Mesothelial cell of epicardium (in vitro differentiated cells): ENCODE measurements around the gene LUZP2. TPM values are rescaled to one million over a fixed set of nuclear protein-coding genes. Genes with fewer than 3 reads are reported as not detected.

Experiments
- DNase-seq, 2 experiments: peaks; one replicate each; pipeline ENCODE4 v3.0.0; 2021; ENCODE audit warnings: low spot score in 2 of 2; ENCODE audit not compliant: unreplicated experiment in 2 of 2
- H3K27ac Mint-ChIP-seq: 2 replicates; pipeline ENCODE4 v1.8.0; 2021; ENCODE audit warnings: mixed read lengths
- H3K27me3 Mint-ChIP-seq: 2 replicates; pipeline ENCODE4 v1.8.0; 2021; ENCODE audit warnings: low read depth, mixed read lengths
- H3K36me3 Mint-ChIP-seq: 2 replicates; pipeline ENCODE4 v1.8.0; 2021; ENCODE audit warnings: mixed read lengths
- H3K4me1 Mint-ChIP-seq: 2 replicates; pipeline ENCODE4 v1.8.0; 2021; ENCODE audit warnings: mixed read lengths
- H3K4me3 Mint-ChIP-seq: 2 replicates; pipeline ENCODE4 v1.8.0; 2021; ENCODE audit warnings: mild to moderate bottlenecking, moderate library complexity, mixed read lengths
- H3K9me3 Mint-ChIP-seq: 2 replicates; pipeline ENCODE4 v1.8.0; 2021; ENCODE audit warnings: mixed read lengths
- total RNA-seq: library from RNA; stranded (reverse); gene quantifications from 3 replicates; pipeline ENCODE4 v1.2.1, GENCODE V29; 2021
- TF ChIP-seq, protein P1 (sequence below): fragments of 200-600 bp; sonication (generic); IDR thresholded peaks from one replicate; pipeline ENCODE4 v1.5.0; 2021; ENCODE audit warnings: antibody characterized with exemption; ENCODE audit not compliant: unreplicated experiment

The LUZP2 gene
- total RNA-seq, 1 donor from 2014 or later = 4.5 TPM

DNA sequence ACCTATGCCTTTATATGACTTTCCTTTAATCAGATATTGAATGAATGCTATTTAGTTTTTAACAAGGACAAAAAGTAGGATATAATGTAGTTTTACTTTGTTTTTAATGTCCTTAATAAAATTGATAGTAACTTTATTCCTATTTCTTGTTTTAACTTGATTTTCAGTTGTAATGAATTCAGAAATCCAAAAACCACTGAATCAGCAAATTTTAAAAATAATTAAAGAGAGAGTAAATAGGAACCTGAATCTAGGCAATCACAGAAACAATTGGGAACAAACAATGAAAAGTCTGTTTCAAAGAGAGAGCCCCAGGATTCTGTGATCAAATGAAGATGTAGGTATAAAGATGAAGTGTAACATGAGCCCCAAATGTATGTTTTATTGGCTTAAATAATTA lies 556.0 kb downstream of the LUZP2 start:
- no peaks in the 10 kb centered on the region for H3K36me3 Mint-ChIP-seq
- no peak for DNase-seq
- TF ChIP-seq, protein P1, sequence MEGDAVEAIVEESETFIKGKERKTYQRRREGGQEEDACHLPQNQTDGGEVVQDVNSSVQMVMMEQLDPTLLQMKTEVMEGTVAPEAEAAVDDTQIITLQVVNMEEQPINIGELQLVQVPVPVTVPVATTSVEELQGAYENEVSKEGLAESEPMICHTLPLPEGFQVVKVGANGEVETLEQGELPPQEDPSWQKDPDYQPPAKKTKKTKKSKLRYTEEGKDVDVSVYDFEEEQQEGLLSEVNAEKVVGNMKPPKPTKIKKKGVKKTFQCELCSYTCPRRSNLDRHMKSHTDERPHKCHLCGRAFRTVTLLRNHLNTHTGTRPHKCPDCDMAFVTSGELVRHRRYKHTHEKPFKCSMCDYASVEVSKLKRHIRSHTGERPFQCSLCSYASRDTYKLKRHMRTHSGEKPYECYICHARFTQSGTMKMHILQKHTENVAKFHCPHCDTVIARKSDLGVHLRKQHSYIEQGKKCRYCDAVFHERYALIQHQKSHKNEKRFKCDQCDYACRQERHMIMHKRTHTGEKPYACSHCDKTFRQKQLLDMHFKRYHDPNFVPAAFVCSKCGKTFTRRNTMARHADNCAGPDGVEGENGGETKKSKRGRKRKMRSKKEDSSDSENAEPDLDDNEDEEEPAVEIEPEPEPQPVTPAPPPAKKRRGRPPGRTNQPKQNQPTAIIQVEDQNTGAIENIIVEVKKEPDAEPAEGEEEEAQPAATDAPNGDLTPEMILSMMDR = no peak
- peaks cover 8% of the 10 kb centered on the region for H3K4me1 Mint-ChIP-seq
- H3K9me3 Mint-ChIP-seq = no peaks in the 10 kb centered on the region
- H3K4me3 Mint-ChIP-seq = no peak overlapping the region
- H3K27me3 Mint-ChIP-seq = no peaks in the 10 kb centered on the region
- H3K27ac Mint-ChIP-seq = no peak overlapping the region

DNA sequence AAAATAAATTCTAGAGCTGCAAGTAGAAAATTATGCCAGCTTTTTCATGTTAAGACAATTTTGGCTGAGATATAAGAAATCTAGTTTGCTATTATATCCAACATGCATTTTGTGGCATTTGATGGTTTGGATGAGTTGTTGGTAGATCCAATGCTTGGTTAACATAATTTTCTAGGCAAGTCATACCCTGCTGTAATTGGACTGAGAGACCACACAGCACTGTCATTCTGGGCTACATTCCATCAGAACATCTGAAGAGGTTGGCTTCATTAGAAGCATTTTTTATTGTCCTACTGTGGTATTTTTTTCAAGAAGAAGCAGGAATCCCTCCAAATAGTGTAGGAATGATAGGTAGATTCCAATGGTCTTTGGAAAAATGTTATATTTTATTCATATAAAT lies 561.0 kb downstream of the LUZP2 start:
- H3K27me3 Mint-ChIP-seq = no peaks in the 10 kb centered on the region
- H3K4me1 Mint-ChIP-seq = peaks cover 8% of the 10 kb centered on the region
- H3K4me3 Mint-ChIP-seq = no peak overlapping the region
- no peak for DNase-seq
- TF ChIP-seq, protein P1 = no peak
- no peaks in the 10 kb centered on the region for H3K9me3 Mint-ChIP-seq
- no peaks in the 10 kb centered on the region for H3K36me3 Mint-ChIP-seq
- no peak overlapping the region for H3K27ac Mint-ChIP-seq

- H3K4me1 Mint-ChIP-seq = peaks cover 12% of the 10 kb centered on the region
- H3K9me3 Mint-ChIP-seq = peaks cover 3% of the 10 kb centered on the region
- TF ChIP-seq, protein P1 = no peak
- no peaks in the 10 kb centered on the region for H3K27me3 Mint-ChIP-seq
- H3K4me3 Mint-ChIP-seq = no peak overlapping the region
- H3K36me3 Mint-ChIP-seq = peaks cover 2% of the 10 kb centered on the region
- no peak overlapping the region for H3K27ac Mint-ChIP-seq
- no peak for DNase-seq
Observed at GRCh38 chr11:25065746-25066145, 568.9 kb downstream of the LUZP2 start.

DNA sequence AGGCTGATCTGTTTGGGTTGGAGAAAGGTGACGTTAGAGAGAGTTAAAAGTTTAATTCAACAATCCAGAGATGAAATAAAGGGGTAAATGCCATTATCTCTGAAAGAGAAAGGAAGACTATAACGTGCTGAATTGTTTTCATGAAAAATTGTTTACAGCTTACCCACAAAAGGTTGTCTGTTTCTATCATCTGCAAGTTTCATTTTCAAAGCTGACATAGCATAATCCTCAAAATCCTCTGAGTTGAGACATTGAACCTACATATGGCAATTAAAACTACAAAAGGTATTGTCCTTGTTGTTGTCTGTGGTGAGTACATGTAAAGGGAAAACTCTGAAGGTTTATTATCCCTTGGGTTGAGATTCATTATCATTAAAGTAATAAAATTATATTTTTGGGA lies 569.9 kb downstream of the LUZP2 start:
- H3K9me3 Mint-ChIP-seq = peaks cover 3% of the 10 kb centered on the region
- TF ChIP-seq, protein P1 = no peak
- H3K27ac Mint-ChIP-seq = no peak overlapping the region
- H3K27me3 Mint-ChIP-seq = no peaks in the 10 kb centered on the region
- H3K4me3 Mint-ChIP-seq = no peak overlapping the region
- H3K4me1 Mint-ChIP-seq = peaks cover 12% of the 10 kb centered on the region
- H3K36me3 Mint-ChIP-seq = peaks cover 2% of the 10 kb centered on the region
- no peak for DNase-seq

DNA sequence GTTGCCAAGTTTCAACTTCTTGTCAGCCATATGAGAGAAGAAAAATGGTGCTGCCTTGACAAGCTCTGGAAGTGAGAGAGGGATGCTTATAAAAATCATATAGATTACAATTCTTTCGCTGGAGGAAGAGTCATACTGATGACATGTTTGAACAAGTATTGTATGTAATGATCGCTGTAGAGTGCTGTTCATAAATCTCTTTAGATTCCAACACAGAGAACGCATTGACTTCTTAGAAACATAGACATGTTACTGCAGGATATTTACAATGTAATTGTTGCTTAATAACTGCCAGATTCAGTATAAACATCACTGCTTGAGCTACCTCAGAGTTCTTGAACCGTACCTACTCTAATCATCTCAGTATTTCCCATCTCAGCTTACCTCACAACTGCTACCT lies 571.6 kb downstream of the LUZP2 start:
- Mint-ChIP-seq H3K4me3 (no peak overlapping the region), H3K9me3 (peaks cover 4% of the 10 kb centered on the region), H3K4me1 (peaks cover 12% of the 10 kb centered on the region), H3K27ac (no peak overlapping the region), H3K27me3 (no peaks in the 10 kb centered on the region), H3K36me3 (peaks cover 2% of the 10 kb centered on the region)
- TF ChIP-seq, protein P1 = no peak
- DNase-seq = no peak
